ENCODE results near the gene AVPR2.

Gene AVPR2

GRCh38 chrX:153884590-153884989, 19.9 kb upstream of the AVPR2 start:
- no peak for TF ChIP-seq SIN3A (IDR thresholded peaks at IDR 0.05; ENCODE audit: borderline replicate concordance, insufficient read depth, low read length)
- TF ChIP-seq REST (IDR thresholded peaks at IDR 0.05; ENCODE audit: insufficient read depth in 1 of 2, low read depth in 2 of 2, low read length in 2 of 2), result no peak
- TF ChIP-seq FOXP2 (optimal IDR thresholded peaks at IDR 0.05; ENCODE audit: borderline replicate concordance, extremely low read depth, extremely low read length, insufficient read depth), result no peak
- TF ChIP-seq POLR2AphosphoS5 (IDR thresholded peaks at IDR 0.05; ENCODE audit: low read depth, low read length), result no peak
- no peak for TF ChIP-seq TAF1 (IDR thresholded peaks at IDR 0.05; ENCODE audit: borderline replicate concordance, insufficient read depth, low read length)

- no peak for TF ChIP-seq SIN3A (IDR thresholded peaks at IDR 0.05; ENCODE audit: borderline replicate concordance, insufficient read depth, low read length)
- no peak for TF ChIP-seq POLR2AphosphoS5 (IDR thresholded peaks at IDR 0.05; ENCODE audit: low read depth, low read length)
- TF ChIP-seq TAF1 (IDR thresholded peaks at IDR 0.05; ENCODE audit: borderline replicate concordance, insufficient read depth, low read length), result no peak
- TF ChIP-seq FOXP2 (optimal IDR thresholded peaks at IDR 0.05; ENCODE audit: borderline replicate concordance, extremely low read depth, extremely low read length, insufficient read depth), result no peak
- TF ChIP-seq REST (IDR thresholded peaks at IDR 0.05; ENCODE audit: insufficient read depth in 1 of 2, low read depth in 2 of 2, low read length in 2 of 2), result no peak
Observed at GRCh38 chrX:153885208-153885787, 19.2 kb upstream of the AVPR2 start.

- TF ChIP-seq POLR2AphosphoS5 (IDR thresholded peaks at IDR 0.05; ENCODE audit: low read depth, low read length) (no peak), REST (IDR thresholded peaks at IDR 0.05; ENCODE audit: insufficient read depth in 1 of 2, low read depth in 2 of 2, low read length in 2 of 2) (no peak), TAF1 (IDR thresholded peaks at IDR 0.05; ENCODE audit: borderline replicate concordance, insufficient read depth, low read length) (no peak), FOXP2 (optimal IDR thresholded peaks at IDR 0.05; ENCODE audit: borderline replicate concordance, extremely low read depth, extremely low read length, insufficient read depth) (no peak), SIN3A (IDR thresholded peaks at IDR 0.05; ENCODE audit: borderline replicate concordance, insufficient read depth, low read length) (no peak)
Observed at GRCh38 chrX:153885968-153886903, 18.2 kb upstream of the AVPR2 start, which contains the start of gene L1CAM. TSS of gene L1CAM (minus strand) at chrX:153886173. CDS start at chrX:153875836, 10,337 bp downstream.

- no peak for TF ChIP-seq FOXP2 (optimal IDR thresholded peaks at IDR 0.05; ENCODE audit: borderline replicate concordance, extremely low read depth, extremely low read length, insufficient read depth)
- TF ChIP-seq POLR2AphosphoS5 (IDR thresholded peaks at IDR 0.05; ENCODE audit: low read depth, low read length), result no peak
- TF ChIP-seq TAF1 (IDR thresholded peaks at IDR 0.05; ENCODE audit: borderline replicate concordance, insufficient read depth, low read length), result no peak
- no peak for TF ChIP-seq REST (IDR thresholded peaks at IDR 0.05; ENCODE audit: insufficient read depth in 1 of 2, low read depth in 2 of 2, low read length in 2 of 2)
- no peak for TF ChIP-seq SIN3A (IDR thresholded peaks at IDR 0.05; ENCODE audit: borderline replicate concordance, insufficient read depth, low read length)
Observed at GRCh38 chrX:153886915-153887314, 17.6 kb upstream of the AVPR2 start.
